ENCODE results near the gene MEX3A. TPM values are rescaled to one million over a fixed set of nuclear protein-coding genes. Genes with fewer than 3 reads are reported as not detected.

Gene MEX3A
- total and polyA plus RNA-seq, 3 donors from 2014 or later, result 0.87 to 3.0 (median 2.4) TPM

- 86 to 88% methylated on average over 4 to 9 of the region's 9 CpGs for WGBS, 2 donors
- Histone ChIP-seq H3K4me3 (no peak overlapping the region), H3K9me3 (no peaks in the 10 kb centered on the region), H3K36me3 (ENCODE audit: low read depth, missing control alignments) (no peaks in the 10 kb centered on the region), H3K27ac (no peak overlapping the region), H3K27me3 (no peaks in the 10 kb centered on the region), H3K4me1 (peaks cover 22% of the 10 kb centered on the region)
- DNase-seq, result no peak
- TF ChIP-seq CTCF (IDR thresholded peaks at IDR 0.05) (no peak), POLR2A (IDR thresholded peaks at IDR 0.05) (no peak)
- intact Hi-C loops (cut with DNase I; ENCODE audit: low total_unique reads), result loop anchor here (5.0 kb wide), 1 partner anchor 40 kb away; no protein-coding TSS in a partner anchor
Observed at GRCh38 chr1:156097499-156098178, 15.4 kb upstream of the MEX3A start.

- Histone ChIP-seq H3K27ac (peak overlapping the region in 1 of 2 donors; percentile 82), H3K4me1 (peaks cover 15% of the 10 kb centered on the region), H3K9me3 (no peaks in the 10 kb centered on the region), H3K27me3 (no peaks in the 10 kb centered on the region), H3K36me3 (ENCODE audit: low read depth, missing control alignments) (no peaks in the 10 kb centered on the region), H3K4me3 (no peak overlapping the region)
- WGBS, 2 donors, result 45 to 55% methylated on average over 9 to 14 of the region's 14 CpGs
- no peak for TF ChIP-seq POLR2A (IDR thresholded peaks at IDR 0.05)
- peak; percentile 92 to 95 (median 93) for TF ChIP-seq CTCF (IDR thresholded peaks at IDR 0.05)
- intact Hi-C loops (cut with DNase I; ENCODE audit: low total_unique reads), result loop anchor here (5.0 kb wide), 1 partner anchor 40 kb away; no protein-coding TSS in a partner anchor
- peak; percentile 93 for DNase-seq
Observed at GRCh38 chr1:156096640-156097391, 14.6 kb upstream of the MEX3A start.

GRCh38 chr1:156095906-156096508 lies 13.7 kb upstream of the MEX3A start:
- H3K4me3 ChIP-seq, result no peak overlapping the region
- intact Hi-C loops (cut with DNase I; ENCODE audit: low total_unique reads), result loop anchor here (5.0 kb wide), 1 partner anchor 41 kb away; no protein-coding TSS in a partner anchor
- H3K9me3 ChIP-seq, result no peaks in the 10 kb centered on the region
- no peaks in the 10 kb centered on the region for H3K27me3 ChIP-seq
- no peaks in the 10 kb centered on the region for H3K36me3 ChIP-seq (ENCODE audit: low read depth, missing control alignments)
- no peak for DNase-seq
- H3K27ac ChIP-seq, result peak overlapping the region in 1 of 2 donors; percentile 82
- H3K4me1 ChIP-seq, result peaks cover 13% of the 10 kb centered on the region
- no peak for TF ChIP-seq POLR2A (IDR thresholded peaks at IDR 0.05)
- 56 to 82% methylated on average over 3 of the region's 3 CpGs for WGBS, 2 donors

GRCh38 chr1:156091610-156092009 lies 9.3 kb upstream of the MEX3A start:
- peaks cover 10% of the 10 kb centered on the region for H3K4me1 ChIP-seq
- H3K27ac ChIP-seq, result no peak overlapping the region
- no peak for DNase-seq
- intact Hi-C loops (cut with DNase I; ENCODE audit: low total_unique reads), result loop anchor here (5.0 kb wide), 1 partner anchor 131 kb away; no protein-coding TSS in a partner anchor
- H3K27me3 ChIP-seq, result no peaks in the 10 kb centered on the region
- H3K9me3 ChIP-seq, result no peaks in the 10 kb centered on the region
- no peak overlapping the region for H3K4me3 ChIP-seq
- no peaks in the 10 kb centered on the region for H3K36me3 ChIP-seq (ENCODE audit: low read depth, missing control alignments)
- TF ChIP-seq POLR2A (IDR thresholded peaks at IDR 0.05) (no peak), CTCF (IDR thresholded peaks at IDR 0.05) (no peak)
- 71 to 76% methylated on average over 2 of the region's 2 CpGs for WGBS, 2 donors

GRCh38 chr1:156090840-156091188 lies 8.5 kb upstream of the MEX3A start:
- peak; percentile 92 for DNase-seq
- H3K36me3 ChIP-seq (ENCODE audit: low read depth, missing control alignments), result no peaks in the 10 kb centered on the region
- TF ChIP-seq CTCF (IDR thresholded peaks at IDR 0.05) (peak; percentile 82 to 95 (median 85)), POLR2A (IDR thresholded peaks at IDR 0.05) (no peak)
- peaks cover 12% of the 10 kb centered on the region for H3K4me1 ChIP-seq
- intact Hi-C loops (cut with DNase I; ENCODE audit: low total_unique reads), result loop anchor here (5.0 kb wide), 1 partner anchor 131 kb away; no protein-coding TSS in a partner anchor
- H3K27me3 ChIP-seq, result no peaks in the 10 kb centered on the region
- no peak overlapping the region for H3K27ac ChIP-seq
- H3K9me3 ChIP-seq, result no peaks in the 10 kb centered on the region
- 46 to 55% methylated on average over 11 to 14 of the region's 14 CpGs for WGBS, 2 donors
- H3K4me3 ChIP-seq, result no peak overlapping the region

Measured in testis (tissue), 3 donors.